Activated CD4-positive, alpha-beta T cell treated with anti-CD3 and anti-CD28 coated beads, Interleukin-2, amount 50 U/mL, for 1 hour (primary cell): ENCODE data around the gene SNCA.

Experiments
- DNase-seq: peaks from one replicate; pipeline ENCODE4 v3.0.0-alpha.2; 2020

Gene SNCA

GRCh38 chr4:89703829-89704590 is 133.0 kb downstream of the SNCA start:
- no peak for DNase-seq

- no peak for DNase-seq
Observed at GRCh38 chr4:89700766-89701423, 136.1 kb downstream of the SNCA start.

- no peak for DNase-seq
Observed at GRCh38 chr4:89685690-89686089, 151.3 kb downstream of the SNCA start.

- DNase-seq, result no peak
Observed at GRCh38 chr4:89685277-89685676, 151.7 kb downstream of the SNCA start.

GRCh38 chr4:89684536-89684935 is 152.4 kb downstream of the SNCA start:
- no peak for DNase-seq

GRCh38 chr4:89682808-89683207 is 154.2 kb downstream of the SNCA start:
- DNase-seq, result no peak

GRCh38 chr4:89681671-89682070 is 155.3 kb downstream of the SNCA start:
- no peak for DNase-seq

- DNase-seq, result no peak
Observed at GRCh38 chr4:89681219-89681618, 155.7 kb downstream of the SNCA start.

GRCh38 chr4:89674876-89675459 is 162.0 kb downstream of the SNCA start:
- no peak for DNase-seq
